GM12878 (cell line): ENCODE data around the gene LIPG. TPM values are rescaled to one million over a fixed set of nuclear protein-coding genes. Genes with fewer than 3 reads are reported as not detected.

Experiments
- ATAC-seq: fragments of 200-7000 bp; cut with Tn5 transposase; 3 replicates; pipeline ENCODE4 v1.9.1; 2020; ENCODE audit warnings: mild to moderate bottlenecking, moderate library complexity
- BruUV-seq: library from RNA; stranded (reverse); fragments of 400-500 nt; replicated peaks from 2 replicates; lab custom pipeline; 2021; lab: Mats Ljungman, UMichigan
- CTCF ChIA-PET: fragments of 300-600 bp; sonication (Branson Sonifier 250); formaldehyde crosslinking; extraction: SDS; loops from one replicate; lab custom pipeline; 2021; ENCODE audit warnings: inconsistent platforms; lab: Yijun Ruan, JAX
- POLR2A ChIA-PET: fragments of 350-600 bp; formaldehyde crosslinking; extraction: SDS; loops from one replicate; lab custom pipeline; 2021; ENCODE audit warnings: inconsistent platforms; lab: Charles Lee
- RAD21 ChIA-PET: fragments of 300-600 bp; sonication (Branson Sonifier 250); formaldehyde crosslinking; loops from one replicate; lab custom pipeline; 2023; ENCODE audit warnings: antibody characterized with exemption; ENCODE audit not compliant: unreplicated experiment; lab: Charles Lee
- SMC1A ChIA-PET: fragments of 300-600 bp; sonication (Branson Sonifier 250); formaldehyde crosslinking; loops from one replicate; lab custom pipeline; 2023; ENCODE audit not compliant: unreplicated experiment, uncharacterized antibody; lab: Charles Lee
- DNase-seq: peaks from one replicate; pipeline ENCODE4 v3.0.0-alpha.2; 2011; ENCODE audit warnings: low read depth, low spot score
- FAIRE-seq: peaks from 3 replicates; lab custom pipeline; 2011; peaks lifted over from hg19 to GRCh38; lab: Jason Lieb, UNC
- H2AFZ ChIP-seq: 2 replicates; pipeline ENCODE4 v1.6.0; 2011; ENCODE audit warnings: low read depth, low read length, control low read depth; ENCODE audit not compliant: control insufficient read depth
- H3K27ac ChIP-seq: 2 replicates; pipeline ENCODE4 v1.5.1; 2011; ENCODE audit warnings: control low read depth; ENCODE audit not compliant: control insufficient read depth, insufficient read depth
- H3K27me3 ChIP-seq, 2 experiments: replicated peaks in 1 of 2; 2 replicates each; pipeline versions ENCODE4 v1.6.0 to v1.6.1; 2011; ENCODE audit warnings: low read length in 1 of 2; ENCODE audit not compliant: control insufficient read depth in 2 of 2, insufficient read depth in 2 of 2
- H3K36me3 ChIP-seq, 2 experiments: 2 replicates each; pipeline ENCODE4 v1.5.1; 2011; ENCODE audit warnings: low read length in 1 of 2; ENCODE audit not compliant: control insufficient read depth in 2 of 2, insufficient read depth in 2 of 2
- H3K4me1 ChIP-seq: 2 replicates; pipeline ENCODE4 v1.6.1; 2011; ENCODE audit warnings: mild to moderate bottlenecking, low read length, moderate library complexity, mixed read lengths; ENCODE audit not compliant: control insufficient read depth, insufficient read depth
- H3K4me2 ChIP-seq: 2 replicates; pipeline ENCODE4 v1.6.0; 2011; ENCODE audit warnings: control low read depth; ENCODE audit not compliant: control insufficient read depth, insufficient read depth
- H3K4me3 ChIP-seq: fragments of 200-600 bp; sonication (generic); 2 replicates; pipeline ENCODE4 v1.5.1; 2016
- H3K79me2 ChIP-seq: 2 replicates; pipeline ENCODE4 v1.6.0; 2011; ENCODE audit warnings: low read length; ENCODE audit not compliant: control insufficient read depth, insufficient read depth
- H3K9ac ChIP-seq: 2 replicates; pipeline ENCODE4 v1.8.0; 2011; ENCODE audit warnings: low read length, control low read depth, mixed read lengths; ENCODE audit not compliant: control insufficient read depth, insufficient read depth
- H3K9me3 ChIP-seq: replicated peaks from 3 replicates; pipeline ENCODE4 v1.5.1; 2011; ENCODE audit warnings: mild to moderate bottlenecking, low read length; ENCODE audit not compliant: control insufficient read depth, insufficient read depth
- H4K20me1 ChIP-seq: 2 replicates; pipeline ENCODE4 v1.6.0; 2011; ENCODE audit not compliant: control insufficient read depth, insufficient read depth
- CHD4 ChIP-seq: fragments of 200-600 bp; sonication (generic); IDR thresholded peaks from 2 replicates; pipeline ENCODE4 v1.6.1; 2016; ENCODE audit warnings: mild to moderate bottlenecking
- CREB1 ChIP-seq: IDR thresholded peaks from 2 replicates; pipeline ENCODE4 v1.6.1; 2012; ENCODE audit warnings: low read depth, mild to moderate bottlenecking, inconsistent platforms
- E2F4 ChIP-seq: IDR thresholded peaks from 2 replicates; pipeline ENCODE4 v1.6.1; 2012; ENCODE audit warnings: low read depth, low read length, improper control_type of control experiment
- RAD21 ChIP-seq: IDR thresholded peaks from 2 replicates; pipeline ENCODE4 v1.6.1; 2011; ENCODE audit warnings: mild to moderate bottlenecking, low read depth, low read length, moderate library complexity; ENCODE audit not compliant: insufficient read depth
- TAF1 ChIP-seq: IDR thresholded peaks from 2 replicates; pipeline ENCODE4 v1.6.1; 2011; ENCODE audit warnings: mild to moderate bottlenecking, low read depth, low read length, borderline replicate concordance
- TBL1XR1 ChIP-seq: IDR thresholded peaks from 2 replicates; pipeline ENCODE4 v1.6.1; 2012; ENCODE audit warnings: low read depth, low read length, improper control_type of control experiment
- ZSCAN29 ChIP-seq: fragments of 450-650 bp; IDR thresholded peaks from 2 replicates; pipeline ENCODE4 v1.6.1; 2017; ENCODE audit warnings: mild to moderate bottlenecking, moderate library complexity
- WGBS: methylation state at CpG from one replicate; pipeline ENCODE4 v1.1.6; 2016; ENCODE audit warnings: low lambda C conversion rate; ENCODE audit not compliant: insufficient replicate concordance, insufficient coverage; ENCODE audit errors: missing lambda C conversion rate; 5-methylcytosine and 5-hydroxymethylcytosine counted together
- in situ Hi-C: fragments of 300-500 bp; cut with MboI; formaldehyde crosslinking; loops from 9 replicates; pipeline ENCODE4 v1.14.3; 2018; ENCODE audit warnings: mixed read lengths
- intact Hi-C: fragments of 100-400 bp; cut with micrococcal nuclease; formaldehyde crosslinking; loops from one replicate; pipeline ENCODE4 v1.14.2; 2022; ENCODE audit not compliant: unreplicated experiment
- polyA plus RNA-seq, 11 experiments: library from polyadenylated mRNA; depleted of rRNA in 4 of 11; unstranded in 6 of 11; stranded (reverse) in 5 of 11; fragments of >200 nt; fragmentation: Nextera tagmentation in 4 of 11; fragmentation: Illumina TruSeq in 1 of 11; extraction: Ambion mirVana in 4 of 11; extraction: Trizol in 1 of 11; gene quantifications; 1 replicate in 1 of 11; 2 replicates in 10 of 11; pipeline versions ENCODE4 v1.2.1 to v1.2.3, GENCODE V29; 2011 to 2016; ENCODE audit warnings: inconsistent platforms in 2 of 11, missing spikeins in 2 of 11, low read depth in 1 of 11
- total RNA-seq, 4 experiments: library from RNA; depleted of rRNA in 3 of 4; stranded (reverse); fragments of >200 nt in 3 of 4; fragmentation: Illumina TruSeq in 1 of 4; extraction: Trizol in 1 of 4; gene quantifications; 2 replicates each; pipeline versions ENCODE4 v1.2.1 to v1.2.3, GENCODE V29; 2013 to 2021
- TF ChIP-seq, protein P1 (sequence below): fragments of 450-650 bp; IDR thresholded peaks from 2 replicates; pipeline ENCODE4 v1.6.1; 2017; ENCODE audit warnings: mild to moderate bottlenecking, moderate library complexity

The LIPG gene
- total and polyA plus RNA-seq, 10 of the 15 experiments (the other 5 are each of a cell fraction or from before 2014, with no cell fraction given) = 0.04 to 0.55 (median 0.18) TPM; not detected in 1

DNA sequence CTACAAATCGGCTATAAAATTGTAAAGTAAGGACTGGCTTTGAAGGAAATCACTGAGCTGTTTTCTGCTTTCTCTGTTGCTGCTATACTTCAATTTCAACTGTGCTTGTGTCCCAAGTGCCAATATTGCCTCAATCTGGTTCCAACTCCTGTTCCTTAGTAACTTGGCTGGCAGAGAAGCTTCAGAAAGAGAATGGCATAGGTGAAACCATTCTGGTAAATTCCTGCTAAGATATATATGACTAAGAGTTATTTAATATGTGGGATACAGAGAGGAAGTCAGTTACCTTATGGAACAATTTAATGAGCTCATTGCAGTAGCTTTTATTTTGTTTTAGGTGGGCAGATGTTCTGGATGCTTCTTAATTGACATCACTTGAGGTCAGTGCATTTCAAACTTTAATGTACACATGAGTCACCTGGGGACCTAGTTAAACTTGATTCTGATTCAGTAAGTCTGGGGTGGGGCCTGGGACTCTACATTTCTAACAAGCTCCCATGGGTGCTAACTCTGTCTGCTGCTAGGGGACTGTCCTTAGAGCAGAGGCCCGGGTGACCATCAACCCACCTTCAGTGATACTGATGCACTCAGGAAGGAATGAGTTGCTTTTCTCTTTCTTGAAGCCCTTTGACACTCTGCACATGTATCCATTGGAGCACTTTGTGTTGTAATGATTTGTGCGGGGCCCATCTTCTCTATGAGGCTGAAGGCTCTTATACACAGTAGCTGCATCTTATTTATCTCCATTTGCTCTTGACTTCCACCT lies 47.6 kb downstream of the LIPG start:
- ChIA-PET POLR2A (no interaction called here), CTCF (interaction anchor here (0.5 to 1.4 kb wide), 2 partner anchors 8 to 801 kb away, joined by 3 to 4 read pairs; no protein-coding TSS in a partner anchor), SMC1A (interaction anchor here (1.1 kb wide), 2 partner anchors 8 to 251 kb away, joined by 3 to 4 read pairs; no protein-coding TSS in a partner anchor), RAD21 (no interaction called here)
- BruUV-seq = no TSS peak
- Histone ChIP-seq H3K27me3 (0 out of 4 replicates have a peak, but pooled peaks cover 0 to 3% of the 10 kb centered on the region in 2 experiments), H3K27ac (no peak overlapping the region), H3K36me3 (no peaks in the 10 kb centered on the region), H3K4me1 (peaks cover 10% of the 10 kb centered on the region), H3K9me3 (no peaks in the 10 kb centered on the region; the same call in 2 of the 3 replicates), H3K9ac (no peak overlapping the region), H2AFZ (no peak overlapping the region), H3K79me2 (no peaks in the 10 kb centered on the region), H4K20me1 (no peaks in the 10 kb centered on the region), H3K4me3 (no peak overlapping the region), H3K4me2 (no peak overlapping the region)
- in situ Hi-C loops (no loop called here), intact Hi-C loops (no loop called here)
- FAIRE-seq (no peak), ATAC-seq (no peak), DNase-seq (no peak)
- TF ChIP-seq TAF1 (no peak), E2F4 (no peak), CREB1 (no peak), ZSCAN29 (no peak), TBL1XR1 (no peak), CHD4 (no peak), RAD21 (no peak)
- TF ChIP-seq, protein P1, sequence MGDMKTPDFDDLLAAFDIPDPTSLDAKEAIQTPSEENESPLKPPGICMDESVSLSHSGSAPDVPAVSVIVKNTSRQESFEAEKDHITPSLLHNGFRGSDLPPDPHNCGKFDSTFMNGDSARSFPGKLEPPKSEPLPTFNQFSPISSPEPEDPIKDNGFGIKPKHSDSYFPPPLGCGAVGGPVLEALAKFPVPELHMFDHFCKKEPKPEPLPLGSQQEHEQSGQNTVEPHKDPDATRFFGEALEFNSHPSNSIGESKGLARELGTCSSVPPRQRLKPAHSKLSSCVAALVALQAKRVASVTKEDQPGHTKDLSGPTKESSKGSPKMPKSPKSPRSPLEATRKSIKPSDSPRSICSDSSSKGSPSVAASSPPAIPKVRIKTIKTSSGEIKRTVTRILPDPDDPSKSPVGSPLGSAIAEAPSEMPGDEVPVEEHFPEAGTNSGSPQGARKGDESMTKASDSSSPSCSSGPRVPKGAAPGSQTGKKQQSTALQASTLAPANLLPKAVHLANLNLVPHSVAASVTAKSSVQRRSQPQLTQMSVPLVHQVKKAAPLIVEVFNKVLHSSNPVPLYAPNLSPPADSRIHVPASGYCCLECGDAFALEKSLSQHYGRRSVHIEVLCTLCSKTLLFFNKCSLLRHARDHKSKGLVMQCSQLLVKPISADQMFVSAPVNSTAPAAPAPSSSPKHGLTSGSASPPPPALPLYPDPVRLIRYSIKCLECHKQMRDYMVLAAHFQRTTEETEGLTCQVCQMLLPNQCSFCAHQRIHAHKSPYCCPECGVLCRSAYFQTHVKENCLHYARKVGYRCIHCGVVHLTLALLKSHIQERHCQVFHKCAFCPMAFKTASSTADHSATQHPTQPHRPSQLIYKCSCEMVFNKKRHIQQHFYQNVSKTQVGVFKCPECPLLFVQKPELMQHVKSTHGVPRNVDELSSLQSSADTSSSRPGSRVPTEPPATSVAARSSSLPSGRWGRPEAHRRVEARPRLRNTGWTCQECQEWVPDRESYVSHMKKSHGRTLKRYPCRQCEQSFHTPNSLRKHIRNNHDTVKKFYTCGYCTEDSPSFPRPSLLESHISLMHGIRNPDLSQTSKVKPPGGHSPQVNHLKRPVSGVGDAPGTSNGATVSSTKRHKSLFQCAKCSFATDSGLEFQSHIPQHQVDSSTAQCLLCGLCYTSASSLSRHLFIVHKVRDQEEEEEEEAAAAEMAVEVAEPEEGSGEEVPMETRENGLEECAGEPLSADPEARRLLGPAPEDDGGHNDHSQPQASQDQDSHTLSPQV = no peak
- 48% methylated on average over 3 of the region's 3 CpGs for WGBS
